SU-DHL-6 (cell line): ENCODE data around the gene AGL.
"Not testable (repeated sequence)": the region's sequence is repeated elsewhere in the genome, so short reads cannot be mapped to it uniquely, and the experiment has no call there.

ENCODE experiments used
- H2AFZ ChIP-seq: fragments of 200-600 bp; sonication (generic); 2 replicates; pipeline ENCODE4 v1.6.1; 2014; ENCODE audit warnings: low read depth, mild to moderate bottlenecking, moderate library complexity, mixed read lengths, antibody characterized with exemption, low read length; ENCODE audit not compliant: severe bottlenecking
- H3F3A ChIP-seq: fragments of 200-600 bp; shearing (Covaris generic); 2 replicates; pipeline ENCODE4 v1.6.0; 2016; ENCODE audit warnings: antibody characterized with exemption, mild to moderate bottlenecking; ENCODE audit not compliant: insufficient read depth
- H3K27ac ChIP-seq: fragments of 200-600 bp; sonication (generic); 2 replicates; pipeline ENCODE4 v1.5.1; 2016; ENCODE audit warnings: low read depth, mild to moderate bottlenecking, low read length, moderate library complexity, mixed read lengths
- H3K27me3 ChIP-seq: fragments of 200-600 bp; sonication (generic), shearing (Covaris generic); 2 replicates; pipeline ENCODE4 v1.6.0; 2014; ENCODE audit warnings: mild to moderate bottlenecking, low read length
- H3K36me3 ChIP-seq: fragments of 200-600 bp; sonication (generic); 2 replicates; pipeline ENCODE4 v1.6.1; 2014; ENCODE audit warnings: mild to moderate bottlenecking, low read length, mixed read lengths
- H3K4me2 ChIP-seq: fragments of 300-600, 200-600 bp; shearing (Covaris generic), sonication (generic); 2 replicates; pipeline ENCODE4 v1.6.0; 2014; ENCODE audit warnings: low read length, low read depth, mild to moderate bottlenecking; ENCODE audit not compliant: poor library complexity, severe bottlenecking
- H3K4me3 ChIP-seq: fragments of 200-600 bp; sonication (generic); 2 replicates; pipeline ENCODE4 v1.5.1; 2014; ENCODE audit warnings: antibody characterized with exemption, low read length, mild to moderate bottlenecking, mixed read lengths; ENCODE audit not compliant: insufficient read depth, poor library complexity, severe bottlenecking
- H3K79me2 ChIP-seq: fragments of 200-600 bp; sonication (generic); 2 replicates; pipeline ENCODE4 v1.6.1; 2014; ENCODE audit warnings: mild to moderate bottlenecking, low read length, moderate library complexity; ENCODE audit not compliant: insufficient read depth
- H3K9ac ChIP-seq: fragments of 200-600 bp; sonication (generic); 2 replicates; pipeline ENCODE4 v1.7.0; 2014; ENCODE audit warnings: mild to moderate bottlenecking, low read length
- H3K9me2 ChIP-seq: fragments of 200-600 bp; sonication (generic); replicated peaks from 2 replicates; pipeline ENCODE4 v1.6.1; 2014; ENCODE audit warnings: low read length; ENCODE audit not compliant: insufficient read depth
- H3K9me3 ChIP-seq: fragments of 200-600 bp; sonication (generic); 2 replicates; pipeline ENCODE4 v1.6.1; 2014; ENCODE audit warnings: low read length, mixed read lengths; ENCODE audit not compliant: insufficient read depth
- H4K20me1 ChIP-seq: fragments of 200-600 bp; sonication (generic); 2 replicates; pipeline ENCODE4 v1.6.1; 2014; ENCODE audit warnings: low read depth, mild to moderate bottlenecking, antibody characterized with exemption, low read length, moderate library complexity, mixed read lengths
- EZH2phosphoT487 ChIP-seq: fragments of 200-600 bp; sonication (generic), shearing (Covaris generic); conservative IDR thresholded peaks from 2 replicates; pipeline ENCODE4 v1.6.1; 2018; ENCODE audit warnings: mild to moderate bottlenecking, antibody characterized with exemption, low read length, moderate library complexity, mixed read lengths
- TF ChIP-seq, protein P1 (sequence below): fragments of 200-600 bp; sonication (generic); IDR thresholded peaks from one replicate; pipeline ENCODE4 v1.5.1; 2017; ENCODE audit warnings: antibody characterized with exemption, mild to moderate bottlenecking, low read length, moderate library complexity; ENCODE audit not compliant: insufficient read depth, poor library complexity, severe bottlenecking

AGL gene

DNA sequence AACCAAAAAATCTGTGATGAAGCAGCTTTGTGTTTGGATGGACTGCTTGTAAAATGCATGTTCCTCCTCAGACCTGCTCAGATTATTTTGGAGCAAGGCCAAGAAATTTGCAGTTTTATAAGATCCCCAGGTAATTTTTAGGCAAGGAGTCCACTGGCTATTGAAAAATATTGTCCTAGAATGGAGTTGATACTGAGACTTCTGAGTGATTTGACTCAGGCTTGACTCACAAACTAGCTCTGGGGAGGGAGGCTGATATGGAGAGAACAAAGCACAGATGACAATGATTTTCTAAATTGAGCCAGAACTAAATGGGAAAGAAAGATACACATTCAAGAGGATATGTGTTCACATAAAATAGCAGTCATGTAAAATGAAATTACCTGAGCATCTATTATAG is 36.7 kb downstream of the AGL start:
- H3K9me2 ChIP-seq, result no peaks in the 10 kb centered on the region
- no peak overlapping the region for H2AFZ ChIP-seq
- no peak overlapping the region for H3K27ac ChIP-seq
- peaks cover 39% of the 10 kb centered on the region; the same call in 1 of the 2 replicates for H3K36me3 ChIP-seq
- no peak overlapping the region for H3K4me3 ChIP-seq
- H3K27me3 ChIP-seq, result no peaks in the 10 kb centered on the region
- no peaks in the 10 kb centered on the region for H3K9me3 ChIP-seq
- TF ChIP-seq EZH2phosphoT487, result no peak
- TF ChIP-seq, protein P1, sequence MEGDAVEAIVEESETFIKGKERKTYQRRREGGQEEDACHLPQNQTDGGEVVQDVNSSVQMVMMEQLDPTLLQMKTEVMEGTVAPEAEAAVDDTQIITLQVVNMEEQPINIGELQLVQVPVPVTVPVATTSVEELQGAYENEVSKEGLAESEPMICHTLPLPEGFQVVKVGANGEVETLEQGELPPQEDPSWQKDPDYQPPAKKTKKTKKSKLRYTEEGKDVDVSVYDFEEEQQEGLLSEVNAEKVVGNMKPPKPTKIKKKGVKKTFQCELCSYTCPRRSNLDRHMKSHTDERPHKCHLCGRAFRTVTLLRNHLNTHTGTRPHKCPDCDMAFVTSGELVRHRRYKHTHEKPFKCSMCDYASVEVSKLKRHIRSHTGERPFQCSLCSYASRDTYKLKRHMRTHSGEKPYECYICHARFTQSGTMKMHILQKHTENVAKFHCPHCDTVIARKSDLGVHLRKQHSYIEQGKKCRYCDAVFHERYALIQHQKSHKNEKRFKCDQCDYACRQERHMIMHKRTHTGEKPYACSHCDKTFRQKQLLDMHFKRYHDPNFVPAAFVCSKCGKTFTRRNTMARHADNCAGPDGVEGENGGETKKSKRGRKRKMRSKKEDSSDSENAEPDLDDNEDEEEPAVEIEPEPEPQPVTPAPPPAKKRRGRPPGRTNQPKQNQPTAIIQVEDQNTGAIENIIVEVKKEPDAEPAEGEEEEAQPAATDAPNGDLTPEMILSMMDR, result no peak
- 0 out of 2 replicates have a peak, but pooled peaks cover 4% of the 10 kb centered on the region for H3F3A ChIP-seq
- H3K79me2 ChIP-seq, result no peaks in the 10 kb centered on the region
- H3K9ac ChIP-seq, result no peak overlapping the region
- H4K20me1 ChIP-seq, result no peaks in the 10 kb centered on the region
- no peak overlapping the region for H3K4me2 ChIP-seq

DNA sequence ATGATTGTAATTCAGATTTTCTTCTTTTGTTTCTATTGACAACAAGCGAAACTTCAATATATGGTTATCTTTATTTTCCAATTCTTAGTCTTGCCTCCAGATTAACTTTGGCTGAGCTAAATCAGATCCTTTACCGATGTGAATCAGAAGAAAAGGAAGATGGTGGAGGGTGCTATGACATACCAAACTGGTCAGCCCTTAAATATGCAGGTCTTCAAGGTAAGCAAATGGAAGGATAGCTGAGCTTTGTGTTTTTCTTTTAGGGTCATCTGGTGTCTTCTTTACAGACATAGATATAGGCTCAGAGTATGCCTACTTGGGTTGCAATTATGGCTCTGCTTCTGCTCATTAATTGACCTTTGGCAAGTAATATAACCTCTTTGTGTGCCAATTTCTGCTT is 37.7 kb downstream of the AGL start:
- Histone ChIP-seq H3K4me3 (no peak overlapping the region), H3K27ac (no peak overlapping the region), H3K27me3 (no peaks in the 10 kb centered on the region), H3K9me3 (no peaks in the 10 kb centered on the region), H3K79me2 (no peaks in the 10 kb centered on the region), H3K9ac (no peak overlapping the region), H3K9me2 (no peaks in the 10 kb centered on the region), H4K20me1 (no peaks in the 10 kb centered on the region), H3F3A (0 out of 2 replicates have a peak, but pooled peaks cover 4% of the 10 kb centered on the region), H3K36me3 (peaks cover 36% of the 10 kb centered on the region), H3K4me2 (no peak overlapping the region), H2AFZ (no peak overlapping the region)
- TF ChIP-seq, protein P1, result no peak
- no peak for TF ChIP-seq EZH2phosphoT487

DNA sequence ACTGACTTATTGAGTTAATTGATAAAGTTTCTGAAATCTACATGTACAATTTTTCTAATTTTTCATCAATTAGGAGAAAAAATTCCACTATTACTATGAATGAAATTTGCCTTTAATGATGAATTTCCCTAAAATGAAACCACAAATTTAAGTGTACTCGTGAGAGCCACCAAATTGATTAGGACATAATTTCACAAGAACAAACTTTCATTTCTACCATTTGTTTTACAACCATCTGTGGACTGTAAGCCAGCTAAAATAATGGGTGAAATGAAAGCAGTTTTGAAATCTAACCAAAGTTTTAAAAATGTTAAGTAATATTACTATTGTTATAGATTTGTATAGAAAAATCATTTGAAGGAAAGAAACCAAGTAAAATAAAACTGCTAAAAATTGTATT is 41.8 kb downstream of the AGL start:
- H3K9me2 ChIP-seq, result no peaks in the 10 kb centered on the region

DNA sequence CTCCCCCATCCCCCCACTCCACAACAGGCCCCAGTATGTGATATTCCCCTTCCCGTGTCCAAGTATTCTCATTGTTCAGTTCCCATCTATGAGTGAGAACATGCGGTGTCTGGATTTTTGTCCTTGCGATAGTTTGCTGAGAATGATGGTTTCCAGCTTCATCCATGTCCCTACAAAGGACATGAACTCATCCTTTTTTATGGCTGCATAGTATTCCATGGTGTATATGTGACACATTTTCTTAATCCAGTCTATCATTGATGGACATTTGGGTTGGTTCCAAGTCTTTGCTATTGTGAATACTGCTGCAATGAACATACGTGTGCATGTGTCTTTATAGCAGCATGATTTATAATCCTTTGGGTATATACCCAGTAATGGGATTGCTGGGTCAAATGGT is 53.1 kb downstream of the AGL start:
- not testable (repeated sequence) for H3K79me2 ChIP-seq, H3K27me3 ChIP-seq, H3K4me3 ChIP-seq, H3K9me3 ChIP-seq, H3F3A ChIP-seq, H2AFZ ChIP-seq, H3K27ac ChIP-seq, H3K9me2 ChIP-seq, H4K20me1 ChIP-seq, H3K4me2 ChIP-seq, H3K9ac ChIP-seq
- H3K36me3 ChIP-seq, result peaks cover 28% of the 10 kb centered on the region

More for the DNA sequence above, 41.8 kb downstream of the AGL start:
- Histone ChIP-seq H3K4me3 (no peak overlapping the region), H3K9ac (no peak overlapping the region), H3K27me3 (no peaks in the 10 kb centered on the region), H3F3A (no peaks in the 10 kb centered on the region), H3K27ac (no peak overlapping the region), H3K4me2 (no peak overlapping the region), H2AFZ (no peak overlapping the region), H4K20me1 (no peaks in the 10 kb centered on the region), H3K36me3 (peaks cover 28% of the 10 kb centered on the region), H3K9me3 (no peaks in the 10 kb centered on the region), H3K79me2 (no peaks in the 10 kb centered on the region)
- TF ChIP-seq, protein P1, result no peak
- no peak for TF ChIP-seq EZH2phosphoT487
